Motor neuron (in vitro differentiated cells): ENCODE measurements around the gene SLC35E4. TPM values are rescaled to one million over a fixed set of nuclear protein-coding genes. Genes with fewer than 3 reads are reported as not detected.
"Not testable (repeated sequence)": the region's sequence is repeated elsewhere in the genome, so short reads cannot be mapped to it uniquely, and the experiment has no call there.

Experiments used
- ATAC-seq, 8 experiments: fragments of 200-7000 bp; cut with Tn5 transposase; replicated peaks in 6 of 8; 2 replicates each; pipeline ENCODE4 v1.8.0; 2021; ENCODE audit warnings: mild to moderate bottlenecking in 8 of 8, moderate library complexity in 8 of 8
- H3K27ac ChIP-seq, 2 donors: fragments of 250-450 bp; sonication (Bioruptor Pico); 2 replicates each; pipeline ENCODE4 v1.9.0; 2021; ENCODE audit warnings: antibody characterized with exemption in 2 of 2, mild to moderate bottlenecking in 2 of 2, moderate library complexity in 1 of 2
- H3K4me1 ChIP-seq, 2 donors: fragments of 250-450 bp; sonication (Bioruptor Pico); replicated peaks in 1 of 2; 2 replicates each; pipeline ENCODE4 v1.6.1; 2021; ENCODE audit warnings: antibody characterized with exemption in 2 of 2, mild to moderate bottlenecking in 2 of 2, moderate library complexity in 1 of 2
- H3K4me3 ChIP-seq, 5 donors: fragments of 250-450 bp; sonication (Bioruptor Pico); 2 replicates each; pipeline ENCODE4 v1.9.0; 2021; ENCODE audit warnings: antibody characterized with exemption in 5 of 5, mild to moderate bottlenecking in 5 of 5, moderate library complexity in 4 of 5
- WGBS, 10 experiments: fragments of 450-650 bp; shearing (Covaris generic); methylation state at CpG; one replicate each; pipeline ENCODE4 v1.0.0; 2022; 5-methylcytosine and 5-hydroxymethylcytosine counted together
- in situ Hi-C, 9 experiments: fragments of 400-800 bp; cut with MboI; loops; one replicate each; pipeline ENCODE4 v1.15.0; 2021; ENCODE audit warnings: low sequenced_read_pairs in 9 of 9, low pct_unique_long_range_greater_than_20kb in 2 of 9; ENCODE audit not compliant: unreplicated experiment in 9 of 9
- total RNA-seq, 8 experiments: library from RNA; unstranded; fragments of 300-600 nt; gene quantifications; 2 replicates each; pipeline versions ENCODE4 v1.2.3 to v1.2.4, GENCODE V29; 2022

The SLC35E4 gene, protein sequence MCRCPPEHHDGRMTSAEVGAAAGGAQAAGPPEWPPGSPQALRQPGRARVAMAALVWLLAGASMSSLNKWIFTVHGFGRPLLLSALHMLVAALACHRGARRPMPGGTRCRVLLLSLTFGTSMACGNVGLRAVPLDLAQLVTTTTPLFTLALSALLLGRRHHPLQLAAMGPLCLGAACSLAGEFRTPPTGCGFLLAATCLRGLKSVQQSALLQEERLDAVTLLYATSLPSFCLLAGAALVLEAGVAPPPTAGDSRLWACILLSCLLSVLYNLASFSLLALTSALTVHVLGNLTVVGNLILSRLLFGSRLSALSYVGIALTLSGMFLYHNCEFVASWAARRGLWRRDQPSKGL
- 1 to 10 TPM in 7 of 8 experiments, under 1 TPM in 1; 0.22 to 7.6 (median 2.9) TPM for total RNA-seq

DNA sequence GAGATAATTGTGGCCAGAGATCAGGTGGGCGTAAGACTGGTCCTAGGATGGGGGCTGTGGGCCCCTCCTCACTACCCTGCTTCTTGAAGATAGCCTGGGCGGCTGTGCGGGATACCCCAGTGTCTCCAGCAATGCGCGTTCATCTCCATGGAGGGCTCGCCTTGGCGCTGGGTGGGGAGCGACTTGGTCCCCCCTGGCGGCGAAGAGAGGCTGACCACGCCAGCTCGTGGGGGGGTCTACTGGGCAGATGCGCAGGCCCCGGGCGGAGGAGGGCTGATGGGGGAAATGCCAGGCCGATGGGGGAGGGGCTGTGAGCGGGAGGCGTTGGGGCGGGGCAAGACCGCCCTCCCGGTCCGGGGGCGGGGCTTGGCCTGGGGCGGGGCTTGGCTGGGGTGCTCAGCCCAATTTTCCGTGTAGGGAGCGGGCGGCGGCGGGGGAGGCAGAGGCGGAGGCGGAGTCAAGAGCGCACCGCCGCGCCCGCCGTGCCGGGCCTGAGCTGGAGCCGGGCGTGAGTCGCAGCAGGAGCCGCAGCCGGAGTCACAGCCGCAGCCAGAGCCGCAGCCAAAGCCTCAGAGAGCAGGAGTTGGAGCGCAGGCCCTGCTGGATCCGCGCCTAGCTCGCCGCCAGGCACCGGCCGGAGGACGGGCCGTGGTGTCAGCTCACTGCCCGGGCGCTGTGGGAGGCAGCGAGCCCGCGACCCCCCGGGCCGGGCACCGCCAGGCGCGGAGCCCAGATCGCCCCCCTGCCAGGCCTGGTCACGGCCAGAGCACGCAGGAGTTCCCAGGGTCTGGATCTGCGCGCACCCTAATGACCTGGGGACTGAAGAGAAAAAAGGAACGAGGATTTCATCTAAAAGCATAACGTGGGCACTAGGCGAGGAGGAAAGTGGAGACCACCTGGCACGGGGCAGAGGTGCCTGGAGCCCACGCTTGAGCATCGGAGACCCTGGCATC lies at the start of gene SLC35E4:
Gene SLC35E4, plus strand, starts transcription at position 509 of the 953 bp plus-strand sequence. CDS start 670 bp downstream, outside the sequence.
- H3K4me3 ChIP-seq: peak within 1 kb of the TSS; percentile 31 to 49 (median 39)
- WGBS, 10 experiments: 4 to 20% (median 4%) methylated on average over 1 to 14 of the region's 75 CpGs; no CpG with 5 or more reads in 7 of the 10 experiments
- H3K27ac ChIP-seq: peak within 1 kb of the TSS; percentile 62 to 68
- peaks cover 19 to 22% of the 10 kb centered on the region in 2 donors for H3K4me1 ChIP-seq
- in situ Hi-C loops: loop anchor here in 2 of 9 experiments (25.0 kb wide), 1 partner anchor 127 kb away; no protein-coding TSS in a partner anchor
- ATAC-seq: peak; percentile 70 to 90 (median 83)

DNA sequence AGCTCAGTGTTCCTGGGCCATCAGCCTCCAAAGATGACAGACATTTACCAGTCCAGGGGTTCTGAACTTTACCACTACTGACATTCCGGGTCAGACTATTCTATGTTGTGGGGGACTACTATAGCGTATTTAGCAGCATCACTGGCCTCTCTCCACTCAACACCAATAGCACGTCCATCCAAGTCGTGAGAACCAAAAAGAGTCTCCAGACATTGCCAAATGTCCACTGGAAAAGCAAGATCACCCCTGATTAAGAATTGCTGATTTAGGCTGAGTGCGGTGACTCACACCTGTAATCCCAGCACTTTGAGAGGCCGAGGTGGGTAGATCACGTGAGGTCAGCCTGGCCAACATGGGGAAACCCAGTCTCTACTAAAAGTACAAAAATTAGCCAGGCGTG lies 49.2 kb upstream of the SLC35E4 start:
- in situ Hi-C loops: no loop called here
- 80 to 100% (median 94%) methylated on average over 2 to 5 of the region's 8 CpGs; no CpG with 5 or more reads in 5 of the 10 experiments for WGBS, 10 experiments

DNA sequence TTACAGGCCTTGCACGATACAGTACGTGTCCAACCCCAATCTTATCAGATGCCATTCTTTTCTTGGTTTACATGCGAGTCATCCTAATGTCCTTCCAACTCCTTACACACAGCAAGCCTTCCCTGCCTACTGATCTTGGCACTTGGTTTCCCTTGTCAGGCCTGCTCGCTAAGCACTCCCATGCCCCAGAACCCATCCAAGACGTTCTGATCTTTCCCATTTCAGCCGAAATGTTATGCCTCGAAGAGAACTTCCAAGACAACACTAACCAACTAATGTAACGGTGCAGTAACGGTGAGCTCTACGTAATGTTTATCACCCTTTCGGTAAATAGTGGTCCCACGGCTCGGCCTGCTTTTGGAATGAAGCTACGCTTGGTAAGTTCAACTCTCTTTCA lies 44.4 kb upstream of the SLC35E4 start:
- ATAC-seq: peak in 2 of 8 experiments; percentile 2 to 8
- Histone ChIP-seq H3K27ac (peak overlapping the region; percentile 97 to 98), H3K4me1 (peaks cover 6 to 7% of the 10 kb centered on the region in 2 donors), H3K4me3 (peak overlapping the region; percentile 59 to 85 (median 75))
- 0 to 11% (median 0%) methylated on average over 1 to 13 of the region's 14 CpGs; no CpG with 5 or more reads in 1 of the 10 experiments for WGBS, 10 experiments
- in situ Hi-C loops: no loop called here

More for the DNA sequence above, 49.2 kb upstream of the SLC35E4 start:
- Histone ChIP-seq H3K4me1 (peaks cover 6 to 7% of the 10 kb centered on the region in 2 donors), H3K4me3 (no peak overlapping the region), H3K27ac (no peak overlapping the region)
- no peak for ATAC-seq

DNA sequence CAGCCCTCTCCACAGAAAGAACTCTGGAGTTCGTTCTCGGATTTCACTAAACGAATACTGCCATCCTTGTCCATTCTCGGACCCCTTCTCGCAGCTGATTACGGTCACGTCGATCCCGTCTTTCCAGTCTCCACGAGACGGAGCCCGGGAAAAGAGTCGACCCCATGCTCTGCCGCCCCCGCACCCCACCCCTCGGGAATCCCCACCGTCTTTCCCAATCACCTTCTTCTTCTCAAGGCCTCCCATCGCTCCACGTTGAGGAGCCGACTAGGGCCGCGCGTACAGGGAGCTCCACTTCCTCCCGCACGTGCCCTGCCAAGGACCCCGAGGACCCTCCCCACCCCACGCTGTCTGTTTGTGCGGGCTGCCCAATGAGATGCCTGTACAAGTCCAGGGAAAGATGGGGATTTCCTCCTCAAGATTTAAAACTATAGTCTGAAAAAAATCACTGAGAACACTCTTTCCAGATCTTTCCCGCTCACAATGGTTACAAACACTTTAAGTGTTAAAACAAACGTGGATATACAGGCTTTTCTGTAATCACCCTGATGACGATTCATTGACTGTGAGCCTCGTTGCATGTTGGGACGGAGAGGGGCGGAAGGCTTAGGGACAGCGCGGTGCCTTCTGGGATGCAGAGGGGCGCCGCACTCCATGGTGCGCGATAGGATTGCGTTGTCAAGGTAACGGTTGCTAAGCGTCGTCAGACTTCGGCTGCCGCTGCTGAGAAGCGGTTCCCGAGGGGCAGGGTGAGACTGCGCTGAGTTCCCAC lies 43.8 kb upstream of the SLC35E4 start, which contains the start of gene PES1:
Gene PES1, minus strand, starts transcription at position 323 of the 772 bp plus-strand sequence. Its CDS starts 77 bp downstream, at position 246.
- WGBS, 10 experiments: 0 to 2% (median 0%) methylated on average over 2 to 32 of the region's 49 CpGs; no CpG with 5 or more reads in 2 of the 10 experiments
- ATAC-seq: peak; percentile 96 to 99 (median 96)
- peak within 1 kb of the TSS; percentile 59 to 85 (median 75) for H3K4me3 ChIP-seq
- peak within 1 kb of the TSS; percentile 97 to 98 for H3K27ac ChIP-seq
- in situ Hi-C loops: no loop called here
- peaks cover 6 to 7% of the 10 kb centered on the region in 2 donors for H3K4me1 ChIP-seq

GRCh38 chr22:30592360-30592713 lies 43.2 kb upstream of the SLC35E4 start:
- peak overlapping the region; percentile 4 to 75 (median 17) for H3K4me3 ChIP-seq
- H3K27ac ChIP-seq: not testable (repeated sequence)
- peak in 1 of 8 experiments; percentile 10 for ATAC-seq

GRCh38 chr22:30596199-30596598 lies 39.4 kb upstream of the SLC35E4 start:
- no peak for ATAC-seq
- WGBS, 10 experiments: 8 to 80% (median 70%) methylated on average over 2 of the region's 2 CpGs; no CpG with 5 or more reads in 5 of the 10 experiments
- no peak overlapping the region for H3K27ac ChIP-seq
- H3K4me3 ChIP-seq: no peak overlapping the region
- H3K4me1 ChIP-seq: no peaks in the 10 kb centered on the region
- in situ Hi-C loops: no loop called here

More at GRCh38 chr22:30592360-30592713, 43.2 kb upstream of the SLC35E4 start:
- H3K4me1 ChIP-seq, in situ Hi-C loops: not testable (repeated sequence)
- WGBS, 10 experiments: 0 to 93% (median 46%) methylated on average over 2 to 14 of the region's 18 CpGs; no CpG with 5 or more reads in 3 of the 10 experiments

- in situ Hi-C loops: no loop called here
Measured at GRCh38 chr22:30596886-30597285, 38.7 kb upstream of the SLC35E4 start.

GRCh38 chr22:30598986-30599385 lies 36.6 kb upstream of the SLC35E4 start:
- no peak overlapping the region for H3K27ac ChIP-seq
- ATAC-seq: no peak
- no peaks in the 10 kb centered on the region for H3K4me1 ChIP-seq
- WGBS, 10 experiments: 57 to 100% (median 90%) methylated on average over 2 to 3 of the region's 3 CpGs; no CpG with 5 or more reads in 2 of the 10 experiments
- H3K4me3 ChIP-seq: no peak overlapping the region
- in situ Hi-C loops: no loop called here

More at GRCh38 chr22:30596886-30597285, 38.7 kb upstream of the SLC35E4 start:
- ATAC-seq: no peak
- Histone ChIP-seq H3K4me3 (no peak overlapping the region), H3K4me1 (no peaks in the 10 kb centered on the region), H3K27ac (no peak overlapping the region)
- 85 to 93% methylated on average over 3 to 8 of the region's 29 CpGs; no CpG with 5 or more reads in 8 of the 10 experiments for whole genome bisulfite sequencing, 10 experiments

DNA sequence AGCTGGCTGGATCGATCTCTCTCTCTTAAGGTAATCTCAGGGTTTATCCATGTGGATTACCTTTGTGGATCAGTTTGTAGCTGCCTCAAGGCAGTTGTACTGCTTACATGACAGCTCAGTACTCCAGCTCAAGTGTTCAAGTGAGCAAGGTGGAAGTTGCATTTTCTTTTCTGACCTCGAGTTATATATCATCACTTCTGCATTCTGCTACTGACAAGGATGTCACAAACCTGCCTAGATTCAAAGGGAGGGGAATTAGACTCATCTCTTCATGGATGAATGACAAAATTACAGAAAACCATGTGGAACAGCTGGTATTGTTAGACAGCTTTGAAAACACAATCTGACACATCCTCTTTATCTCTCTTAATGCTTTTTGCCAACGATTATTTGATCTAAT lies 34.7 kb upstream of the SLC35E4 start:
- Histone ChIP-seq H3K27ac (no peak overlapping the region), H3K4me3 (no peak overlapping the region), H3K4me1 (no peaks in the 10 kb centered on the region)
- 0 to 75% (median 26%) methylated on average over 1 to 2 of the region's 3 CpGs; no CpG with 5 or more reads in 2 of the 10 experiments for WGBS, 10 experiments
- ATAC-seq: peak in 2 of 8 experiments; percentile 9 to 19
- in situ Hi-C loops: no loop called here

GRCh38 chr22:30601464-30601863 lies 34.1 kb upstream of the SLC35E4 start:
- Histone ChIP-seq H3K4me3 (no peak overlapping the region), H3K4me1 (peaks cover 0 to 4% of the 10 kb centered on the region in 2 donors), H3K27ac (no peak overlapping the region)
- 27 to 100% (median 89%) methylated on average over 1 to 5 of the region's 5 CpGs for WGBS, 10 experiments
- in situ Hi-C loops: no loop called here
- no peak for ATAC-seq

GRCh38 chr22:30602049-30602448 lies 33.5 kb upstream of the SLC35E4 start:
- Histone ChIP-seq H3K27ac (no peak overlapping the region), H3K4me1 (peaks cover 0 to 4% of the 10 kb centered on the region in 2 donors), H3K4me3 (no peak overlapping the region)
- WGBS, 10 experiments: 0 to 83% (median 30%) methylated on average over 1 to 3 of the region's 3 CpGs; no CpG with 5 or more reads in 1 of the 10 experiments
- peak in 1 of 8 experiments; percentile 30 for ATAC-seq
- in situ Hi-C loops: no loop called here

- Histone ChIP-seq H3K4me1 (peaks cover 17% of the 10 kb centered on the region in 2 donors), H3K4me3 (no peak overlapping the region), H3K27ac (no peak overlapping the region)
- WGBS, 10 experiments: 20 to 92% (median 70%) methylated on average over 1 to 3 of the region's 3 CpGs; no CpG with 5 or more reads in 3 of the 10 experiments
- in situ Hi-C loops: no loop called here
- ATAC-seq: no peak
Measured at GRCh38 chr22:30603801-30604200, 31.8 kb upstream of the SLC35E4 start.
